HG03571 (cell line): Measurements from ENCODE around the gene BRF1.

ENCODE experiments used
- ATAC-seq: cut with Tn5 transposase; IDR thresholded peaks from one replicate; pipeline ENCODE4 v1.9.1; 2021; ENCODE audit not compliant: unreplicated experiment

Gene BRF1

GRCh38 chr14:105161309-105161708 lies 139.5 kb downstream of the BRF1 start:
- ATAC-seq: no peak

- no peak for ATAC-seq
Measured at GRCh38 chr14:105160776-105161175, 140.0 kb downstream of the BRF1 start.

- ATAC-seq: no peak
Measured at GRCh38 chr14:105159344-105159743, 141.5 kb downstream of the BRF1 start.
